ENCODE results near the gene SRSF5.

Gene SRSF5

DNA sequence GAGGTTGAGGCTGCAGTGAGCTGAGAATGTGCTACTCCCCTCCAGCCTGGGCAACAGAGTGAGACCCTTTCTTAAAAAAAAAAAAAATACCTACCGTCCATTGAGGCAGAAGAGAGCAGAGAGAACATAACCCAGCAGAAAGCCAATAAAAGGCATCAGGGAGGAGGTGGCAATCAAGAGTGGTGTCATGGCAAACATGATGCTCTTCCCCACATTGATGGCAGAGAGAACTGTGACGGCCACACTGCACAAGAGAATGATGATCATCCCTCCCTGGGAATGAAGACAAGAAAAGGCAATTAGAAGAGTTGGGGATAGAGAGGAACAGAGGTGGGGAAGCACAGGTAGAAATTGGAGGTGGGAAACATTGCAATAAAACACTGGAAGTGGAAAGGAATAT is 12.1 kb downstream of the SRSF5 start:
- Histone ChIP-seq H3K27ac (no peak overlapping the region), H3K4me3 (no peak overlapping the region)
- no peak for DNase-seq (ENCODE audit: low spot score)
- TF ChIP-seq, protein P1, sequence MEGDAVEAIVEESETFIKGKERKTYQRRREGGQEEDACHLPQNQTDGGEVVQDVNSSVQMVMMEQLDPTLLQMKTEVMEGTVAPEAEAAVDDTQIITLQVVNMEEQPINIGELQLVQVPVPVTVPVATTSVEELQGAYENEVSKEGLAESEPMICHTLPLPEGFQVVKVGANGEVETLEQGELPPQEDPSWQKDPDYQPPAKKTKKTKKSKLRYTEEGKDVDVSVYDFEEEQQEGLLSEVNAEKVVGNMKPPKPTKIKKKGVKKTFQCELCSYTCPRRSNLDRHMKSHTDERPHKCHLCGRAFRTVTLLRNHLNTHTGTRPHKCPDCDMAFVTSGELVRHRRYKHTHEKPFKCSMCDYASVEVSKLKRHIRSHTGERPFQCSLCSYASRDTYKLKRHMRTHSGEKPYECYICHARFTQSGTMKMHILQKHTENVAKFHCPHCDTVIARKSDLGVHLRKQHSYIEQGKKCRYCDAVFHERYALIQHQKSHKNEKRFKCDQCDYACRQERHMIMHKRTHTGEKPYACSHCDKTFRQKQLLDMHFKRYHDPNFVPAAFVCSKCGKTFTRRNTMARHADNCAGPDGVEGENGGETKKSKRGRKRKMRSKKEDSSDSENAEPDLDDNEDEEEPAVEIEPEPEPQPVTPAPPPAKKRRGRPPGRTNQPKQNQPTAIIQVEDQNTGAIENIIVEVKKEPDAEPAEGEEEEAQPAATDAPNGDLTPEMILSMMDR (IDR thresholded peaks at IDR 0.05), result no peak

DNA sequence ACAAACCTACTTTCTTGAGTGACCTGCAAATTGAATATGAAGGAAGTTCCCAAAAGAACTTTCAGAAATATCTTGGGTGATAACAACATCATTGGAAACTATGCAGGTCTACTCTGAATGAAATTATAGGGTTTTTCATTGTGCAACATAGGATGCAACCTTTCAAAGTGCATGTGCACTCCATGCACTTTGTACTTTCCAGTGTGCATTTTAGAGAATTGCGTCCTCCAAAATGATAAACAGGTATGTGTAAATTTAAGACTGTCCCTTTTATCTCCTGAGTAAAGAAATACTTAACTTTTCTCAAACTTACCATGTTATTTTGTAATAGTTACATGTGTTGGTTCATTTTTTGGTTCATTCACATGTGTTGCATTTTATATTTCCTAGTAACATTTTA is 13.2 kb downstream of the SRSF5 start:
- TF ChIP-seq, protein P1 (IDR thresholded peaks at IDR 0.05), result no peak
- no peak overlapping the region for H3K4me3 ChIP-seq
- no peak for DNase-seq (ENCODE audit: low spot score)
- no peak overlapping the region for H3K27ac ChIP-seq

DNA sequence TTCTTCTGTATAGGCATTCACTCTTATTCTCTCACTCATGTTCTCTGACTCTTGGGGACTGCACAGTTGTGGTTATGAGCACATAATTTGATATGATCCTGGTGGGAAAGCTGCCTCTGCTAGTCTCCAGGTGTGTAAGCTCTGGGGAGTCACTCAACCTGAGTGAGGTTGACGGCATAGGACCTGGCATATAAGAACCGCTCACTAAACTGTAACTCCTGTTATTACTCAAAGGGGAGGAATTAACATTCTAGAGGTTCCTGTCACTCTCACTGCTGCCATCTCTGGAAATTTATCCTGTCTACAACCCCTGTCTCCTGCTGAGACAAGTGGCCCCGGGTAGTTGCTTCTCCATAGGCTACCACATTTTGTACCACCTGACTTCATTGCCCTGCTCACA is 14.0 kb downstream of the SRSF5 start:
- no peak for DNase-seq (ENCODE audit: low spot score)
- Histone ChIP-seq H3K4me3 (no peak overlapping the region), H3K27ac (no peak overlapping the region)
- TF ChIP-seq, protein P1 (IDR thresholded peaks at IDR 0.05), result no peak

DNA sequence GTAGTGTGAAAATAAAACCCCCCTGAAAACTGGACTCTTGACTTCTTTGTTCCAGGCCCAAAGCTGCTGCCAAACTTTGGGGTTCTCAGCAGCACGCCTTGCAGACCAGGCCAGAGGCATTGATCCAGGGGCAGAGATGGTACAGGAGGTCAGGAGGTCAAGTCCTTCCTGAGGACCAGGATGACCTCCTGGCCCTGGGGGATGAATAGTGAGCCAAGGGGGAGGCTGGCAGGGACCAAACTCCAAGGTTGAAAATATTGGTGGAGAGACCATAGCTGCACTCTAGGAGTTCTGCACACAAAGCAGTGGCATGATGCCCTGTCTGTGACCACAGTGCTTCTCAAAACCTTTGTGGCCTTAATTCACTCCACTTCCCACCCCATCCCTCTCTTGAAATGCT is 18.0 kb downstream of the SRSF5 start:
- TF ChIP-seq, protein P1 (IDR thresholded peaks at IDR 0.05), result no peak
- no peak overlapping the region for H3K4me3 ChIP-seq
- no peak overlapping the region for H3K27ac ChIP-seq
- DNase-seq (ENCODE audit: low spot score), result no peak

DNA sequence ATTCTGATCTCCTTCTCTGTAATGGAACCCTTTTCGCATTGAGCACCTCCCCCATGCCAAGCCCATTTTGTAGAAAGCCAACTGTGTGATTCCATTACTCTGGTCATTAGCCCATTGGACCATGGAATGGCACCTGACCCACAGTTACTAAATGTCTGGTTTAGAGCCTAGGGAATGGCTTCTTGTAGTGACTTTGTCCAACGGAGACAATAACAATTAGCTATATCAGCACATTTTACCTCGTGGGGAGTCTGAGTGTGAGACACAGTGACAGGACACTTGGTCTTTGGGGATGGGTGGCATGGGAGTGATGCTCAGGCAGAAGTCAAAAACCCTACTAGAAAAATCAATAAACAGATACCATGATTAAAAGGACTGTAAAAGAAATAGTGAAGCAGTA is 19.7 kb downstream of the SRSF5 start:
- Histone ChIP-seq H3K4me3 (no peak overlapping the region), H3K27ac (no peak overlapping the region)
- DNase-seq (ENCODE audit: low spot score), result no peak
- TF ChIP-seq, protein P1 (IDR thresholded peaks at IDR 0.05), result no peak

DNA sequence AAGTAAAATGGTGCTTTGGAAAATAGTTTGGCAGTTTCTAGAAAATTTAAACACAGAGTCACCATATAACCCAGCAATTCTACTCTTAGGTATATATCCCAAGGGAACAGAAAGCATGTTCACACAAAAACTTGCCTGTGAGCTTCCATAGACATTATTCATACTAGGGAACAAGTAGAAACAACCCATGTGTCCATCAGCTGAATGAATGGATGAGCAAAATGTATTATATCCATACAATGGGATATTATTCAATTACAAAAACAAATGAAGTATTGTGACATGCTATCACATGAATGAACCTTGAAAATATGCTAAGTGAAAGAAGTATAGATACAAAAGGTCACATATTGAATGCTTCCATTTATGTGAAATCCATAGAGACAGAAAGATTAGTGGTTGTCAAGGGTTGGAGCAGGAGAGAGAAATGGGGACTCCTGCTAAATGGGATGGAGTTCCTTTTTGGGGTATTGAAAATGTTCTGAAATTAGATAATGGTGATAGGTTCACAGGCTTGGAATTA is 22.2 kb downstream of the SRSF5 start:
- DNase-seq (ENCODE audit: low spot score), result no peak
- H3K4me3 ChIP-seq, result no peak overlapping the region
- TF ChIP-seq, protein P1 (IDR thresholded peaks at IDR 0.05), result no peak

DNA sequence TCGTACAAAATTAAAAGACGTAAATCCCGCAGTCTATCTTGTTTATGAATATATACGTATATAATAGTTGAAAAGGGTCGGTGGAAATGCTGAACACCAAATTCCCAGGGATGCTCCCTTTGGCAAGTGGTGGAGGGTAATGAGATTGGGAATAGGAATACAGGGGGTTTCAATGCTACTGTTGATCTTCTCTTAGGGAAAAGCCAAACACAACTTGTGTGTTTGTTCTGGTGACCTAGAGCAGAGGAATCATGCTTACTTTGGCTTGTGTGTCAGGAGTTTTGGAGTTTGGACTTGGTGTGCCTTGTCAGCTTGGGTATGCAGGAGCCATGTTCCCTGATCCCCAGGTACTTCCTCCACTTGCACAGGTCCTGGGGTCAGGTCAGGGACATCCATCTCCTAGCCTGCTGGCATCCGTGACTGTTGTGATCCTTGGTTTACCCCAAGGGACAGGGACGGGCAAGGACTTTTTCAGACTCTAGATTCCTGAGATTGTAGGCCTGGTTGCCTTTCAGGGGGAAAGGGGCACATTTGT is 26.0 kb downstream of the SRSF5 start:
- H3K27ac ChIP-seq, result no peak overlapping the region
- TF ChIP-seq, protein P1 (IDR thresholded peaks at IDR 0.05), result no peak

More for the DNA sequence above, 22.2 kb downstream of the SRSF5 start:
- no peak overlapping the region for H3K27ac ChIP-seq

More for the DNA sequence above, 26.0 kb downstream of the SRSF5 start:
- H3K4me3 ChIP-seq, result no peak overlapping the region
- no peak for DNase-seq (ENCODE audit: low spot score)
